ENCODE measurements around the gene MARCHF6.

Gene MARCHF6

GRCh38 chr5:10381803-10382202, 28.3 kb downstream of the MARCHF6 start:
- peak in 1 of 2 experiments; percentile 30 for DNase-seq (ENCODE audit: low read depth in 1 of 2, low spot score in 1 of 2)
- Histone ChIP-seq H3K4me3 (replicated peaks; ENCODE audit: insufficient read depth, low read length) (no peak overlapping the region), H3K27ac (replicated peaks) (no peak overlapping the region), H3K27me3 (ENCODE audit: insufficient read depth, poor library complexity, severe bottlenecking) (no peaks in the 10 kb centered on the region)
- TF ChIP-seq CTCF (IDR thresholded peaks at IDR 0.05; ENCODE audit: insufficient read depth, low read length), result no peak
- TF ChIP-seq GABPA (IDR thresholded peaks at IDR 0.05; ENCODE audit: low read depth), result no peak
- no peak for TF ChIP-seq POLR2AphosphoS5 (IDR thresholded peaks at IDR 0.05; ENCODE audit: low read depth)
- TF ChIP-seq, protein P1, sequence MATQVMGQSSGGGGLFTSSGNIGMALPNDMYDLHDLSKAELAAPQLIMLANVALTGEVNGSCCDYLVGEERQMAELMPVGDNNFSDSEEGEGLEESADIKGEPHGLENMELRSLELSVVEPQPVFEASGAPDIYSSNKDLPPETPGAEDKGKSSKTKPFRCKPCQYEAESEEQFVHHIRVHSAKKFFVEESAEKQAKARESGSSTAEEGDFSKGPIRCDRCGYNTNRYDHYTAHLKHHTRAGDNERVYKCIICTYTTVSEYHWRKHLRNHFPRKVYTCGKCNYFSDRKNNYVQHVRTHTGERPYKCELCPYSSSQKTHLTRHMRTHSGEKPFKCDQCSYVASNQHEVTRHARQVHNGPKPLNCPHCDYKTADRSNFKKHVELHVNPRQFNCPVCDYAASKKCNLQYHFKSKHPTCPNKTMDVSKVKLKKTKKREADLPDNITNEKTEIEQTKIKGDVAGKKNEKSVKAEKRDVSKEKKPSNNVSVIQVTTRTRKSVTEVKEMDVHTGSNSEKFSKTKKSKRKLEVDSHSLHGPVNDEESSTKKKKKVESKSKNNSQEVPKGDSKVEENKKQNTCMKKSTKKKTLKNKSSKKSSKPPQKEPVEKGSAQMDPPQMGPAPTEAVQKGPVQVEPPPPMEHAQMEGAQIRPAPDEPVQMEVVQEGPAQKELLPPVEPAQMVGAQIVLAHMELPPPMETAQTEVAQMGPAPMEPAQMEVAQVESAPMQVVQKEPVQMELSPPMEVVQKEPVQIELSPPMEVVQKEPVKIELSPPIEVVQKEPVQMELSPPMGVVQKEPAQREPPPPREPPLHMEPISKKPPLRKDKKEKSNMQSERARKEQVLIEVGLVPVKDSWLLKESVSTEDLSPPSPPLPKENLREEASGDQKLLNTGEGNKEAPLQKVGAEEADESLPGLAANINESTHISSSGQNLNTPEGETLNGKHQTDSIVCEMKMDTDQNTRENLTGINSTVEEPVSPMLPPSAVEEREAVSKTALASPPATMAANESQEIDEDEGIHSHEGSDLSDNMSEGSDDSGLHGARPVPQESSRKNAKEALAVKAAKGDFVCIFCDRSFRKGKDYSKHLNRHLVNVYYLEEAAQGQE (IDR thresholded peaks at IDR 0.05; ENCODE audit: insufficient replicate concordance, low read depth), result no peak
- no peak for TF ChIP-seq SPI1 (IDR thresholded peaks at IDR 0.05; ENCODE audit: borderline replicate concordance, low read depth)

DNA sequence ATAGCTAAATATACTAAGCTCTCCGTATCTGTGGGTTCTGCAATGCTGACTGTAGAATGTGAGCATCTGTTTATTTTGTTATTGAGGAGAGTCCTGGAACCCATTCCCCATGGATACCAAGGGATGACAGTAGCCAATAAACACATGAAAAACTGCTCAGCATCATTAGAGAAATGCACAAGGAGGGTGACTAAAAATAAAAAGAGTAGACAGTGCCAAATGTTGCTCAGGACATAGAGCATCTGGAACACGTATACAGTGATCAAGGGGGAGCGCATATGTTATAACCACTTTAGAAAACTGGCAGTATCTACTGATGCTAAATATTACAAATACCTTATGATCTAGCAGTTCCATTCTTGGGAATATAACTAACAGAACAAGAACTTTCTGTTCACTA, 31.0 kb downstream of the MARCHF6 start:
- TF ChIP-seq, protein P1 (IDR thresholded peaks at IDR 0.05; ENCODE audit: insufficient replicate concordance, low read depth), result no peak
- TF ChIP-seq CTCF (IDR thresholded peaks at IDR 0.05; ENCODE audit: insufficient read depth, low read length), result no peak
- no peak for TF ChIP-seq SPI1 (IDR thresholded peaks at IDR 0.05; ENCODE audit: borderline replicate concordance, low read depth)
- TF ChIP-seq GABPA (IDR thresholded peaks at IDR 0.05; ENCODE audit: low read depth), result no peak
- no peak for TF ChIP-seq POLR2AphosphoS5 (IDR thresholded peaks at IDR 0.05; ENCODE audit: low read depth)
- Histone ChIP-seq H3K27ac (replicated peaks) (no peak overlapping the region), H3K4me3 (replicated peaks; ENCODE audit: insufficient read depth, low read length) (no peak overlapping the region), H3K27me3 (ENCODE audit: insufficient read depth, poor library complexity, severe bottlenecking) (no peaks in the 10 kb centered on the region)
- DNase-seq (ENCODE audit: low read depth in 1 of 2, low spot score in 1 of 2), result no peak

DNA sequence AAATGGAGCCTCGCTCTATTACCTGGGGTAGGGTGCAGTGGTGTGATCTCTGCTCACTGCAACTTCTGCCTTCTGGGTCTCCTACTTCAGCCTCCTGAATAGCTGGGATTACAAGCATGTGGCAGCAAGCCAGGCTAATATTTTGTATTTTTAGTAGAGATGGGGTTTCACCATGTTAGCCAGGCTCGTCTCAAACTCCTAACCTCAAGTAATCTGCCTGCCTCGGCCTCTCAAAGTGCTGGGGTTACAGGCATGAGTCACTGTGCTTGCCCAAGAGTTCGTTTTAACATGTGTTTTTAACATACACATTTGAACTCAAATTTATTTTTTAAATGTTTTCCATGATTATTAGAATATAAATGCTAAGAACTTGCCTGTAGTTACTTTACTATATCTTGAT, 34.2 kb downstream of the MARCHF6 start:
- Histone ChIP-seq H3K4me3 (replicated peaks; ENCODE audit: insufficient read depth, low read length) (no peak overlapping the region), H3K27me3 (ENCODE audit: insufficient read depth, poor library complexity, severe bottlenecking) (no peaks in the 10 kb centered on the region), H3K27ac (replicated peaks) (no peak overlapping the region)
- TF ChIP-seq GABPA (IDR thresholded peaks at IDR 0.05; ENCODE audit: low read depth) (no peak), SPI1 (IDR thresholded peaks at IDR 0.05; ENCODE audit: borderline replicate concordance, low read depth) (no peak), POLR2AphosphoS5 (IDR thresholded peaks at IDR 0.05; ENCODE audit: low read depth) (no peak), CTCF (IDR thresholded peaks at IDR 0.05; ENCODE audit: insufficient read depth, low read length) (no peak)
- TF ChIP-seq, protein P1 (IDR thresholded peaks at IDR 0.05; ENCODE audit: insufficient replicate concordance, low read depth), result no peak
- DNase-seq (ENCODE audit: low read depth in 1 of 2, low spot score in 1 of 2), result peak; percentile 35 to 41
